AG09309 (cell line): ENCODE results near the gene CDK5RAP2.

ENCODE experiments used
- DNase-seq: peaks from one replicate; pipeline ENCODE4 v3.0.0-alpha.2; 2010; ENCODE audit warnings: low read depth
- H3K4me3 ChIP-seq: 2 replicates; pipeline ENCODE4 v1.5.1; 2011; ENCODE audit warnings: mild to moderate bottlenecking, low read depth, low read length, moderate library complexity; ENCODE audit not compliant: control insufficient read depth
- TF ChIP-seq, protein P1 (sequence below): IDR thresholded peaks from 2 replicates; pipeline ENCODE4 v1.5.1; 2011; ENCODE audit warnings: mild to moderate bottlenecking, low read depth, low read length, inconsistent platforms; ENCODE audit not compliant: insufficient read depth, control insufficient read depth; ENCODE audit errors: missing control alignments

The CDK5RAP2 gene

GRCh38 chr9:120389867-120390266 lies 190.1 kb downstream of the CDK5RAP2 start:
- TF ChIP-seq, protein P1, sequence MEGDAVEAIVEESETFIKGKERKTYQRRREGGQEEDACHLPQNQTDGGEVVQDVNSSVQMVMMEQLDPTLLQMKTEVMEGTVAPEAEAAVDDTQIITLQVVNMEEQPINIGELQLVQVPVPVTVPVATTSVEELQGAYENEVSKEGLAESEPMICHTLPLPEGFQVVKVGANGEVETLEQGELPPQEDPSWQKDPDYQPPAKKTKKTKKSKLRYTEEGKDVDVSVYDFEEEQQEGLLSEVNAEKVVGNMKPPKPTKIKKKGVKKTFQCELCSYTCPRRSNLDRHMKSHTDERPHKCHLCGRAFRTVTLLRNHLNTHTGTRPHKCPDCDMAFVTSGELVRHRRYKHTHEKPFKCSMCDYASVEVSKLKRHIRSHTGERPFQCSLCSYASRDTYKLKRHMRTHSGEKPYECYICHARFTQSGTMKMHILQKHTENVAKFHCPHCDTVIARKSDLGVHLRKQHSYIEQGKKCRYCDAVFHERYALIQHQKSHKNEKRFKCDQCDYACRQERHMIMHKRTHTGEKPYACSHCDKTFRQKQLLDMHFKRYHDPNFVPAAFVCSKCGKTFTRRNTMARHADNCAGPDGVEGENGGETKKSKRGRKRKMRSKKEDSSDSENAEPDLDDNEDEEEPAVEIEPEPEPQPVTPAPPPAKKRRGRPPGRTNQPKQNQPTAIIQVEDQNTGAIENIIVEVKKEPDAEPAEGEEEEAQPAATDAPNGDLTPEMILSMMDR, result no peak
- DNase-seq, result no peak
- no peak overlapping the region for H3K4me3 ChIP-seq

GRCh38 chr9:120389300-120389699 lies 190.7 kb downstream of the CDK5RAP2 start:
- TF ChIP-seq, protein P1, result no peak
- DNase-seq, result no peak
- no peak overlapping the region for H3K4me3 ChIP-seq

- H3K4me3 ChIP-seq, result no peak overlapping the region
- DNase-seq, result no peak
- TF ChIP-seq, protein P1, result no peak
Measured at GRCh38 chr9:120388003-120388855, 191.7 kb downstream of the CDK5RAP2 start.

GRCh38 chr9:120387257-120388002 lies 192.5 kb downstream of the CDK5RAP2 start:
- no peak overlapping the region for H3K4me3 ChIP-seq
- TF ChIP-seq, protein P1, result no peak
- DNase-seq, result no peak

GRCh38 chr9:120386390-120387131 lies 193.4 kb downstream of the CDK5RAP2 start:
- no peak for DNase-seq
- TF ChIP-seq, protein P1, result no peak
- H3K4me3 ChIP-seq, result no peak overlapping the region

- DNase-seq, result no peak
- no peak overlapping the region for H3K4me3 ChIP-seq
- TF ChIP-seq, protein P1, result no peak
Measured at GRCh38 chr9:120385606-120386389, 194.2 kb downstream of the CDK5RAP2 start.
